ENCODE measurements around the gene ADAMTSL3.

Gene ADAMTSL3

DNA sequence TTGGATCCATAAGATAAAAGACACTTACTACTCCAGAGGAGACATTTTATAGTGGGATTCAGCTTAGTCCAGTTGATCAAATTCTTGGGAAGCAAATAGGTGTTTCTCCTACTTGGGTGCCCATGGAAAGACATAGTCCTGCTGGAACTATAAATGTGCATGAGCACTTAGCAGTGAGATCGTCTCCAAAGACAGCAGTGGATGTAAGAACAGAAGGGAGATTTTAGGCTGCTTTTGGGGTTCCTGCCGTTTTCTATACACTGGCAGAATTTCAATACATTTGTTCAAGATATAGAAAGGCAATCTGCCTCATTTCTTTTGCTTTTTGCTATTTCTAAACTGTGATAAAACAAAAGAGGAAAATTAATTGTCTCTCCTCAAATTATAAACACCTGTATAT lies 234.0 kb downstream of the ADAMTSL3 start:
- no peak for DNase-seq

- no peak for DNase-seq
Observed at GRCh38 chr15:83889995-83890394, 236.1 kb downstream of the ADAMTSL3 start.

GRCh38 chr15:83890587-83890986 lies 236.7 kb downstream of the ADAMTSL3 start:
- DNase-seq, result no peak

DNA sequence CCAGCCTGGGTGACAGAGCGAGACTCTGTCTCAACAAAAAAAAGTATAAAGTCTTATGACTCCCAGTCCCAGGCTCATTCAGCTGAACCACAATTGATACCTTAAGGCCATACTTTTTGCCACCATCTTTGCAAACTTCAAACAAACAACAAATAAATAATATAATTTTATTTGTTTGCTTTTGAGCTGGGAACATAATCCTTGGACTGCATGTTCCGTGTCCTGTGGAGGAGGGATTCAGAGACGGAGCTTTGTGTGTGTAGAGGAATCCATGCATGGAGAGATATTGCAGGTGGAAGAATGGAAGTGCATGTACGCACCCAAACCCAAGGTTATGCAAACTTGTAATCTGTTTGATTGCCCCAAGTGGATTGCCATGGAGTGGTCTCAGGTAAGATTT lies 238.6 kb downstream of the ADAMTSL3 start:
- DNase-seq, result no peak

- DNase-seq, result no peak
Observed at GRCh38 chr15:83893308-83893707, 239.4 kb downstream of the ADAMTSL3 start.

- no peak for DNase-seq
Observed at GRCh38 chr15:83897037-83897436, 243.1 kb downstream of the ADAMTSL3 start.

- no peak for DNase-seq
Observed at GRCh38 chr15:83898361-83898760, 244.4 kb downstream of the ADAMTSL3 start.

DNA sequence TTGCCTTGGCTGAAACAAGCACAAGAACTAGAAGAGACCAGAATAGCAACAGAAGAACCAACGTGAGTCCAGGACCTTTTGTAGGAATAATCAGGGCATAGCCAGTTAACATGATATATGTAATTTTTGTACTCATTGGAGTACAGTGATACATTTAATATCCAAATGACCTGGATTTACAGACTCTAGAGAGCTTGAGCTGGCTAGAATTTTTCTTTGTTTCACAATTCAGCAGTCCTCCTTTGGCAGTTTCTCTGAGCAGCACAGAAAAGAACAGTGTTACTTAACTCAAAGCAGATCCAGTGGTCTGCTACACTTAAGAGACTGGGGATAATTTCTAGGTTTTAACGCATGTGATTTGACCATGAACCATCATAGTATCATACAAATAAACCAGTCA lies 245.7 kb downstream of the ADAMTSL3 start:
- no peak for DNase-seq

- DNase-seq, result no peak
Observed at GRCh38 chr15:83904107-83905040, 250.5 kb downstream of the ADAMTSL3 start.

DNA sequence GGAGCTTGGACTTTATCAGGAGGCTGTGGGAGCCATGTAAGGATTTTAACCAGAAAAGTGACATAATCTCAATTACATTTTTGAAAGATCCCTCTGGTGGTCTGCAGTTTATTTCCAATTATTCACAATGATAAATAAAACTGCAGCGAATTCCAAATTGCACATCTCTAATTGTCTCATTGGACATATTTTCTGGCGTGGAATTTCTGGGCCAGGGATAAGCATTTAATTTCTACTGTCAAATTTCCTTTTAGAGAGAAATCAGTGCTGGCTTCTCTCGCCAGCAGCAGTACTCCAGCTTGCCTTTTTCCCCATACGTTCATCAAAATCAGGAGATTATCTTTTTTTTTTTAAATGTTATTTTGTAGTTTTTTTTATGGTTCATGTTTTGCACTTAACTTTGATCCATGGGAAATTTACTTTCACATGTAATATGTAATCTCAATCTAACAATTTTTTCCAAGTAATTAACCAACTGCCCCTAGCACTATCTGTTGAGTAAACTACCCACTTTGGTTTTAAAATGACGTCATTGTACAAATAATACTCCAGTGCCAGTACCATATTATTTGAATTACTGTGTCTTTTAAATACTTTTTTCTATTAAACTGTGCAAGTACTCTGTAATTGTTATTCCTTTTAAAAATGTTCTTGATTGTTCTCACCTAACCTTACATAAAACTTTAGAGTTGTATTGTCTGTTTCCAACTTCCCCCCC lies 251.8 kb downstream of the ADAMTSL3 start:
- no peak for DNase-seq

GRCh38 chr15:83911345-83911744 lies 257.4 kb downstream of the ADAMTSL3 start:
- no peak for DNase-seq

GRCh38 chr15:83912343-83912742 lies 258.4 kb downstream of the ADAMTSL3 start:
- no peak for DNase-seq

- DNase-seq, result no peak
Observed at GRCh38 chr15:83913034-83913632, 259.2 kb downstream of the ADAMTSL3 start.

DNA sequence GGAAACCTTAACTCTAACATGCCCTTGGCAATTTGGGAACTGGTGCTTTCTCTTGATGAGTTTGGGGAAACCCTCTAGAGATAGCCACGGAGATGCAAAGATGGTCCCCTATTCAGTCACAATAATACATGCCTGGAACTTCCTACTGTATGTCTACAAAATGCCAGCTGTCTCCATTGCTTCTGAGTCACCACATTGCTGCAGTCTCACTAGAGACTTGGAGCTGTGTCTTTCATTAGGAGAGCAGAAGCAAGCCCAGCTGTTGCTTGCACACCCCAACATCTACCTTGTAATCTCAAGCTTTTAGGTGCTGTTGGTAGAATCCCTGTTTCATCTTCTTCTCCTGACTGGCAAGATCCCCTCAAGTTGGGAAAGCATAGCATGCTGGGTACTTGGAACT lies 261.0 kb downstream of the ADAMTSL3 start:
- DNase-seq, result no peak

- no peak for DNase-seq
Observed at GRCh38 chr15:83917432-83917831, 263.5 kb downstream of the ADAMTSL3 start.

DNA sequence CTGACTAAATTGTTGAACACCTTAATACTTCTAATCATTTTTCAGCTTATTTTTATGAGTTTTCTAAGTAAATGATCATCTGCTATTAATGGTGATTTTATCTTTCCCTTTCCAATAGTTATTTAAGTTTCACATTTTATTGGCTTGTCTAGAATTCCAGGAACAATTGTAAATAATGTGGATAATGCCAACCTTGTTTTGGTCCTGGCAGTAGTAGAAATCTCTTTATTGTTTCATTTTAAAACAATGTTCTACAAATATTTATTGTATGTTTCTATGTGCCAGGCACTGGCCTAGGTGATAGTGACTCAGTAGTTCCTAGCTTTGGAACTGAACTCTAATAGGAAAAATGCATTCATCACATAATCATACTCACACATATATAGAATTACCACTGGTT lies 264.1 kb downstream of the ADAMTSL3 start:
- no peak for DNase-seq

GRCh38 chr15:83919319-83919830 lies 265.5 kb downstream of the ADAMTSL3 start:
- no peak for DNase-seq

DNA sequence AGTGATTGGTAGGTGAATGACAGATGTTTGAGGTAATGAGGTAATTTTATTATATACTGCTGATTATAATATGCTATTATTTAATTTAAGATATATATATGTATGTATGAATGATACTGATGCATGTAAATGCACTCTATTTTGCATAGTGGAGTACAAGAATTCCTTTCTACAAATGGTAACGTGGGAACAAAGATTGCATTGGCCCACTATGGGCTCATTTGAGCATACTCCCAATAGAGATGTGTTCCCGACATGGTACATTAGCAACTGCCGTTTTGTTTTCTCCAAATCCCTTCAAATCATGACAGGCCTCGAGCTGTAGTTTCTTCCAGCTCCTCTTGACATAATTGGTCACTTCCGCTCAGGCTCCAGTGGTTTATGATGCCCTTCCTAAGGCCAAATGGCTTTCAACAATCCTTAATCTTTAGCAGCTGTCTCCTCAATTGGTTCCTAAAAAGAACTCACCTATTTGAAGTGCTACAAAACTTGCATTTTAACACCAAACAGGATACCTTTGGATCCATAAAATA lies 266.1 kb downstream of the ADAMTSL3 start:
- DNase-seq, result no peak

GRCh38 chr15:83922649-83923294 lies 268.8 kb downstream of the ADAMTSL3 start:
- no peak for DNase-seq

GRCh38 chr15:83926116-83926515 lies 272.2 kb downstream of the ADAMTSL3 start:
- no peak for DNase-seq

DNA sequence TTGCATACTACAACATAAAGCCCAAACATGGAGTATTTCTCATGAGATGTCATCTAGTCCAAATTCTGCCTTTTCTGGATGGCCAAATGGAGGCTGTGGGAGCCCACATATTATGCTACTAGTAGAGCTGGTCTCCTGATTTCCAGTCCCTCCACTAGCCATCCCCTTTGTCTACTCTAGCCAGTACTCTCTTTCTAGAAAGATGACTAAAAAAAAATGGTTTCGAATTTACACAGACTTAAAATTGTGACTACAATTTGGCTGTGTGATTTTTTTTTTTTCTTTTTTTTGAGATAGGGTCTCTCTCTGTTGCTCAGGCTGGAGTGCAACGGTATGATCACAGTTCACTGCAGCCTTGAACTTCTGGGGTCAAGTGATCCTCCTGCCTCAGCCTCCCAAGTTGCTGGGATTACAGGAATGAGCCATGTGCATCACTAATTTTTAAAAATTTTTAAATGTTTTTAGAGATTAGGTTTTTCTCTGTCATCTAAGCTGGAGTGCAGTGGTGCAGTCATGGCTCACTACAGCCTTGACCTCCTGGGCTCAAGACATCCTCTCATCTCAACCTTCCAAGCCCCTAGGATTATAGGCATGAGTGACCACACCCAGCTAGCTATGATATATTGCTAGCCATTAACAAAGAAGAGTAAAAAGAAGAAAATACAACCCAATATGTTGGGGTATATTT lies 273.9 kb downstream of the ADAMTSL3 start:
- DNase-seq, result no peak

- DNase-seq, result no peak
Observed at GRCh38 chr15:83928392-83928734, 274.4 kb downstream of the ADAMTSL3 start.
